AG09319 (cell line): ENCODE results near the gene LUC7L3.
A peak's percentile ranks its signal among the peaks of the same experiment; 100 is the strongest.

Experiments
- DNase-seq: peaks from one replicate; pipeline ENCODE4 v3.0.0-alpha.2; 2010; ENCODE audit warnings: low read depth; ENCODE audit errors: extremely low read depth
- CTCF ChIP-seq: IDR thresholded peaks from 2 replicates; pipeline ENCODE4 v1.5.1; 2011; ENCODE audit warnings: low read depth, mild to moderate bottlenecking, inconsistent platforms, low read length, moderate library complexity

LUC7L3 gene

GRCh38 chr17:50774225-50774803, 54.9 kb downstream of the LUC7L3 start:
- no peak for DNase-seq
- TF ChIP-seq CTCF, result no peak

GRCh38 chr17:50775926-50776325, 56.5 kb downstream of the LUC7L3 start:
- no peak for TF ChIP-seq CTCF
- no peak for DNase-seq

- no peak for TF ChIP-seq CTCF
- no peak for DNase-seq
These were observed 59.1 kb downstream of the LUC7L3 start for GRCh38 chr17:50778471-50778870.

- no peak for DNase-seq
- no peak for TF ChIP-seq CTCF
These were observed 59.6 kb downstream of the LUC7L3 start for GRCh38 chr17:50778988-50779387.

GRCh38 chr17:50779747-50780353, 60.4 kb downstream of the LUC7L3 start:
- DNase-seq, result no peak
- no peak for TF ChIP-seq CTCF

- TF ChIP-seq CTCF, result no peak
- DNase-seq, result no peak
These were observed 61.8 kb downstream of the LUC7L3 start for GRCh38 chr17:50781167-50781566.

GRCh38 chr17:50783193-50783660, 63.8 kb downstream of the LUC7L3 start:
- peak; percentile 59 for DNase-seq
- peak; percentile 97 for TF ChIP-seq CTCF
